GM19372 (cell line): Measurements from ENCODE around the gene CPT1A.

Source experiments
- ATAC-seq: cut with Tn5 transposase; IDR thresholded peaks from one replicate; pipeline ENCODE4 v1.9.1; 2021; ENCODE audit warnings: mild to moderate bottlenecking, low read depth, moderate library complexity; ENCODE audit not compliant: unreplicated experiment

Gene CPT1A

DNA sequence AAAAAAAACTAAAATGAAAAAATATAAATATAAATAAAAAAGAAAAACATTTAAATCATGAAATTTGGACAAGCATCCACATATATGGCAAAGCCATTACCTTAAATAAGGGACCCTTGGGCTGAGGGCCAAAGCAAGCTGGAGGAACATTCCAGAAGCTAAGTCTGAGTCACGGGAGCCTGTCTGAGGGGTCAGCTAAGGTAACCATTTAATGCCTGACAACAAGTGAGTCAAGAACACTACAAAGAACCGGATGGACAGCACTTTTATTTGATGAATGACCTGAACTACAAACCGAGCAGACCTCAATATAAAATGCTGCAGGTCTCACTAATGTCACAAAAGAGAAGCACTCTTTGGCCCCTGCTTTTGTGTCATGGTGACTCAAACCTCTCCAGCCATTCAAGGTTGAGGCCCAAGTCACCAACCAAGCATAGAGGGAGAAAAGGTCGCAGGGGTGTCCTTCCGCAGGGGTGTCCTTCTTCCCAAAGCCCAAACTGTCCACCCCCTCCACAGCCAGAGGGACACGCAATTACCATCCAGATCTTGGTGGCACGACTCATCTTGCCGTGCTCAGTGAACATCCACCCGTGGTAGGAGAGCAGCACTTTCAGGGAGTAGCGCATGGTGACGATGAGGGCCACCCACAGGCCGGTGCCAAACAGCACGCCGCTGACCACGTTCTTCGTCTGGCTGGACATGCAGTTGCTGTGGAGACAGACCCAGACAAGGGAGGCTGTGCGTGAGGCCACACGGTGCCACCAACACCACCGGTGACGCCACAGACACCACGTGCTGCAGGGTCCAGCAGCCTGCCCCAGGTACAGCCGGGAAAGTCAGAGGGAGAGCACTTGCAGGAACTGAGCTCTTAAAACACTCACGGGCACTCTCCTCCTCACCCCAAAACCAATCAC, 34.5 kb downstream of the CPT1A start:
- no peak for ATAC-seq

DNA sequence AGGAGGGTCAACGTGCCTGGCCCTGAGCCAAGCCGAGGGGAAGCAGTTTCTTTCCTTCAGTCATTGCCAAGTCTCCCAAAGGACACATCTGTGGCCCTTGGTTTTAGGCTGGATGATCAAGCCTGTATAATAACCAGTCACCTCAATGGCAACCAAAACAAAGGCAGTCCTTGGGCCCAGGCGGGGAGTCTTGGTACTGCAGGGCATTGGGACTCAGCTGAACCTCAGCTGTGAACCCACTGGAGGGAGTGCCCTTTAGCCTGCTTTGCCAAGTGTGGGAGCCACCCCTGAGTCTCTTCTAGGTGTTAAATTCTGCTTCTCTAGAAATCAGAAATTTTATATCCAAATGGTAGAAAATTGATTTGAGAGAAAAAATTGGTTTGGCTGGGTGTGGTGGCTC, 36.9 kb downstream of the CPT1A start:
- no peak for ATAC-seq

DNA sequence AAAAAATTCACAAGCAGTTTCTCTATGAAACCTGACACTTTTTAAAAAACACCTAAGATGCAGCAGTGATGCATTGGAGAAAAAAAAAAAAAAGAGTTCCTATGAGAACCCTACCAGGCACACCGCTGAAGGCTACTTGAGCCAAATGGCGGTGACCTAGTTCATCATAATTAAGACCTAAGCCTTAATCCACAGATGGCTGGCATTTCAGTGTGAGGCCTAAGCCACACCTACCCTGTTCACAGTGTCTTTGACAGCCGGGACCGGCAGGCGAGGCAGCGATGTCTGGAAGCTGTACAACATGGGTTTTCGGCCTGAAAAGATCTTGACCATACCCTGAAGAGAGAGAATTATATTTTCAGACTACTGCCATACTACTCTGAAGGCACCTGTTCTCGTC, 38.0 kb downstream of the CPT1A start:
- no peak for ATAC-seq

DNA sequence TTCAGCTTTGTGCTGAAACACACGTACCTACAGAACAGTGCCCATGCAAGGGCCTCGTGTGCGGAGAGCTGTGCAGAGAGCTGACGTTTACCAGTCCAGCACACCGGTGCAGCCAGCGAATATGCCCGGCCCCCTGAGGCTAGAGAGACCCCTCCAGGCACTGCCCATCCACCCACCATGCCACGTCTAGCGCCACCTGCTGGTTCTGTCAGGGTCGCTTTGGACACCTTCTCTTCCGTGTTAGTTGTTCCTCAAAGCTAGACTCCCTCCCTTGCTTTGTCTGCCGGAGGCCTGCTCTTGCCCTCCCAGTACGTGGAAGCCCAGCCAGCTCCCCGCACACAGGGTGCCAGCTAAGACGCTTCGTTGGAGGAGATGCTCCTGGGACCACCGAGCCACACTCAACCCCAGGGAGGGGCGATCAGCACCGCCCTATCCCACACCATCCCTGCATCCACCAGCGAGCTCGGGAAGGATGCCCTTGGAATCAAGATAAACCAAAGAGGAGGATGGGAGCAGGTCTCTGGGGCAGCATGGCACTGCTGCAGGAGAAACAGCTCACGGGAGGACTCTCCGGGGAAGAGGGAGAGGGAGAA, 43.4 kb downstream of the CPT1A start:
- no peak for ATAC-seq

DNA sequence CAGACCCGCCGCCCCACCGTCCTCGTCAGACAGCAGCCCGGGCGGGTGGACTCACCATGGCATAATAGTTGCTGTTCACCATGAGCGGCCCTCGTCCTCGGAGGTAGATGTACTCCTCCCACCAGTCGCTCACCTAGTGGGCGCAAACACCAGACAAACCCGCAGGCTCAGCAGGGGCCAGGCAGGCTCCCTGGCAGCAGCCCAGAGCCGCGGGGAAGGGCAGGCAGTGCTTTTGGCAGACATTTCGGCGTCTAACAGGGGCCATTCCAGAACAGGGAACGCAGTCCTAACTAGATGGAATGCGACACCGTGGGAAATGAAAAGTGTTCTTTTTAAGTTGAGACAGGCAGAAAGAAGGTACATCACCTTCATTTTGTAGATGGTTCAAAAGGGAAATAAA, 44.9 kb downstream of the CPT1A start:
- ATAC-seq = no peak

DNA sequence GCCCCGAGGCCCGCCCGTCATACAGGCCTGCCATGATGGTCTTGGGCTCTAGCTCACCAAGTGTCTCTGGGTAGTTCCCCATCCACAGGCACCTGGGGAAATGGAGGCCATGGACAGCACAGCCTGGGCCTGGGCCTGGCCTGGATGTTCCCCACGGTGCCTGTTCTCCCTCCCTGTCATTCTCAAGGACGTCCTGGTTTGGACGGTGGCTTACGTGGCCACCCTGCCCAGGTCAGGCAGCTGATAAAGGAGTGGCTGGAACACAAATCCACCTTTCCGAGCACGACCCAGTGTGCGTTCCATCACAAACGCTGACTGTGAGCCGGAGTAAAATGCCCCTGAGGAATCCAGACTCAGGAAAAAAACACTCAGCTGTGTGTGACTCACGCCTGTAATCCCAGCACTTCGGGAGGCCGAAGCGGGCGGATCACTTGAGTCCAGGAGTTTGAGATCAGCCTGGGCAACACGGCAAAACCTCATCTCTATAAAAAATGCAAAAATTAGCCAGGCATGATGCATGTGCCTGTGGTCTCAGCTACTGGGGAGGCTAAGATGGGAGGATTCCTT, 49.2 kb downstream of the CPT1A start:
- ATAC-seq = no peak

DNA sequence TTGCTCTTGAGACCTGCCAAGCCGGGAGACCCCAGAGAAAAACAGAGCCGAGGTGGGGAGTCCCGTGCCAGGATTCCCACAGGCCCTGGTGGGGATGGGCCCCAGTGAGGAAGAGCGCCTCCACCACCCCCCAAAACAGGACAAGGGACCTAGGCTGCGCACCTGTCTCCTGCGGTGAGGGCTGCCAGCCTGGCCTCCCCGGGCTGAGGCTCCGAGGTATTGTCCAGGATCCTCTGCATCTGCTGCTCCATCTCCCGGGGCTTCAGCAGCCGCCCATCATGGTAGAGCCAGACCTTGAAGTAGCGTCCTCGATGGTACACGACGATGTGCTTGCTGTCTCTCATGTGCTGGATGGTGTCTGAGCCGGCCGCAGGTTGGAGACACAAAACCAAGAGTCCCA, 57.1 kb downstream of the CPT1A start:
- no peak for ATAC-seq

DNA sequence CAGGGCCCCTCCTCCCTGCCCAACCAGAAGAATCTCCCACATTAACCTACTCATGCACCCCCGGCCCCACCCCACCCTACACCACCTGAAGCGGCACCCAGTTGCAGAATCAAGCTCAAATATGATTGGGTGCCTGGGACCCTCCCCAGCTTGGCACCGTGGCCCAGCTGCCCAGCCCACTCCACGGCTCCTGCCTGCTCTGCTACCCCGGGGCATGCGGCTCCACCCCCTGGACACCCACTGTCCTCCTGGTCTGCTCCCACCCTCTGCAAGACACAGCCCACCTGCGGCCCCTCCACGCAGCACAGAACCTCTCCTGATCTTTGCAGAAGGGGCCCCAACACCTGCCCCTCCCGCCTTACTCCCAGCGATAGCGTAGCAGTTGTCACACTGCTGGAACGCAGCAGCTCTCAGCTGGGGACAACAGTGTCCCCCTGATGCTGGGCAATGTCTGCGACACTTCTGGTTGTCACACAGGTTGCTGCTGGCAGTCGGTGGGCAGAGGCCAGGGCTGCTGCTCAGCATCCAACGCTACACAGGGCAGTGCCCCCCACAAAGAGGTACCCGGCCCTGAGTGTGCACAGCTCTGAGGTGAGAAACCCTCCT, 58.4 kb downstream of the CPT1A start:
- no peak for ATAC-seq

DNA sequence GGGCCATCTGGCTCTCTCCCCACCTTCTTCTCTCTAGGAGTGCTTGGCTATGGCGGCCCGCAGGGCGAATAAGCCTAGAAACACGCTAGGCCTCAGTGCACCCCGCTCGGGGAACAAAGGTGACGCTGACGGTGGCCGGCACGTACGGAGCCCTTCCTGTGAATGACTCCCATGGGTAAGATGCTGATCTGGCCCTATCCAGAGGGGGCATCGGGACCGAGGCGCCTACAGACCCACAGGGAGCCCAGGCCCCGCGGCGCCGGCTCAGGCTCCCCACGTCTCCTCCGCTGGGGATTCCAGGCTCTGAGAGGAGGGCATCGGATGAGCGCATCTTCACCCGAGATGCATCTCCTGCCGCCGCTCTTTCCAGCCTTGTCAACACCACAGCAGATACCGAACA, 59.0 kb downstream of the CPT1A start:
- ATAC-seq = no peak

DNA sequence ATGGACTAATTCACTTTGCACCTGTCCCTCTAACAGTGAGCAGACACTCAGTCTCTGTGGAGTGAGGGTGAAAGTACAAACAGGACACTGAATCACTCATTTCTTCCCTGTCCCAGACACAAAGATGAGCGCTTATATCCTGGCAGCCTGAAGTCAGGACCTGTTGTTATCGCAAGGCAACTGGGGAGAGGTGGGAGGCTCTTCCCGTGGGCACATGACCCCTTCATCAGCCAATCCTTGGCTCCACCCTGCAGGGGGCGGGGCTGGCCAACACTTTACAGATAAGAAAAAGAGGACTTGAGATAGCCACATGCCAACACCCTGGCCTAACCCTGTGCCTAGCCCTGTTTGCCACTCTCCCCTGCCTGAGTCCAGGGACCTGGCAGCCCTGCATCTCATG, 60.9 kb downstream of the CPT1A start:
- ATAC-seq = no peak

DNA sequence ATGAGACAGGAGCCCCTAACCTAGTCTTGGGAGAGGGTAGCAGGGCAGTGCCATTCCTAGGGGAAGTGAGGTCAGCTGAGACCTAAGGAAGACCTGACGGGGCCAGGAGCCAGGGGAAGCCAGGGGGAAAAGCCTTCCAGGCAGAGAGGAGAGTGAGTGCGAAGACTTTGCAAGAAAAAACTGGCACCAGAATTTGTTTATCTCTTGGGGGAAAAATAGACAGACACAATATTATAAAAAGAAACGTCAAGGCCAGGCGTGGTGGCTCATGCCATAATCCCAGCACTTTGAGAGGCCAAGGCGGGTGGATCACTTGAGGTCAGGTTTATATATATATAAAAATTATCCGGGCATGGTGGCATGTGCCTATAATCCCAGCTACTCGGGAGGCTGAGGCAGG, 63.5 kb downstream of the CPT1A start:
- ATAC-seq = no peak

DNA sequence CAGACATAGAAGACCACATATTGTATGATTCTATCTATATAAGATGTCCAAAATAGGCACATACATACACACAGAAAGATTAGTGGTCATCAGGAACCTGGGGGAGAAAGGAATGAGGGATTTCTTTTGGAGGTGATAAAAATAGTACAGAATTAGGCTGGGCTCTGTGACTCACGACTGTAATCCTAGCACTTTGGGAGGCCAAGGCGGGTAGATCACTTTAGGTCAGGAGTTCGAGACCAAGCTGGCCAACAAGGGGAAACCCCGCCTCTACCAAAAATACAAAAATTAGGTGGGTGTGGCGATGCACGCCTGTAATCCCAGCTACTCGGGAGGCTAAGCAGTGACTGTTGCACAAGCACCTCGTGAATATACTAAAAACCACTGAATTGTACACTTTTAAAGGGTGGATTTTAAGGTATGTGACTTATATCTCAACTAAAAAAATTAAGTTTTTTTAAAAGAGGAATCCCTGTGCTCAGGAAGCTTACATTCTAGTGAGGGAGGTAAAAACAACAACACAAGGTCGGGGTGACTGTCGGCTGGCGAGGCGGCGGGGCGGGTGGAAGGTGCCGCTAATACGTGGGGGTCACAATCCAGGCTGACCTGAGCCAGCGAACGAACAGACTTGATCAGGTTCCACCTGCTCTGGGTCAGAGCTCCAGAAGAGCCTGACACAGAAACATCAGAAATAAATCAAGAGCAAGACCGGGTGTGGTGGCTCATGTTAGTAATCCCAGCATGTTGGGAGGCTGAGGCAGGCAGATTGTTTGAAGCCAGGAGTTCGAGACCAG, 65.1 kb downstream of the CPT1A start:
- no peak for ATAC-seq

DNA sequence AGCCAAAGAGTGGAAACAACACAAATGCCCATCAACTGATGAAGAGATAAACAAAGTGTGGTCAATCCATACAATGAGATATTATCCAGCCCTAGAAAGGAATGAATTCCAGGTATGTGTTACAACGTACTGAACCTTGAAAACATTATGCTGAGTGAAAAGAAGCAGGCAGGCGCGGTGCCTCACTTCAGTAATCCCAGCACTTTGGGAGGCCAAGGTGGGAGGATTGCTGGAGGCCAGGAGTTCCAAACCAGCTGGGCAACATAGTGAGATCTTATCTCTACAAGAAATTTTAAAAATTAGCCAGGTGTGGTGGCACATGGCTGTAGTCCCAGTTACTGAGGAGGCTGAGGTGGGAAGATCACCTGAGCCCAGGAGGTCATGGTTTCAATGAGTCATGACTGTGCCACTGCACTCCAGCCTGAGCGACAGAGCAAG, 65.7 kb downstream of the CPT1A start:
- no peak for ATAC-seq

DNA sequence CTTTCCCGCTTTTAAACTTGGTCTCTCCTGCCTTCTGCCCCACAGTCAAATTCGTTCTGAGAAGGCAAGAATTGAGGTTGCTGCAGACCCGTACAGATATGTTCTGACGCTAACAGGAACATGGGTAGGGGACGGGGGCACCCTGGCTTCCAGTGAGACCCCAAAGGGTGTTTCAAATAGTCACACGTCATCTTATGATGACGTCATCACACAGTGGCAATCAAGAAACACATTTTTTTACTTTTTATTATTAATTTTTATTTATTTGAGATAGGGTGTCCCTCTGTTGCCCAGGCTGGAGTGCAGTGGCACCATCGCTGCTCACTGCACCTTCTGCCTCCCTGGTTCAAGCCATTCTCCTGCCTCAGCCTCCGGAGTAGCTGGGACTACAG, 67.5 kb downstream of the CPT1A start:
- ATAC-seq = no peak

DNA sequence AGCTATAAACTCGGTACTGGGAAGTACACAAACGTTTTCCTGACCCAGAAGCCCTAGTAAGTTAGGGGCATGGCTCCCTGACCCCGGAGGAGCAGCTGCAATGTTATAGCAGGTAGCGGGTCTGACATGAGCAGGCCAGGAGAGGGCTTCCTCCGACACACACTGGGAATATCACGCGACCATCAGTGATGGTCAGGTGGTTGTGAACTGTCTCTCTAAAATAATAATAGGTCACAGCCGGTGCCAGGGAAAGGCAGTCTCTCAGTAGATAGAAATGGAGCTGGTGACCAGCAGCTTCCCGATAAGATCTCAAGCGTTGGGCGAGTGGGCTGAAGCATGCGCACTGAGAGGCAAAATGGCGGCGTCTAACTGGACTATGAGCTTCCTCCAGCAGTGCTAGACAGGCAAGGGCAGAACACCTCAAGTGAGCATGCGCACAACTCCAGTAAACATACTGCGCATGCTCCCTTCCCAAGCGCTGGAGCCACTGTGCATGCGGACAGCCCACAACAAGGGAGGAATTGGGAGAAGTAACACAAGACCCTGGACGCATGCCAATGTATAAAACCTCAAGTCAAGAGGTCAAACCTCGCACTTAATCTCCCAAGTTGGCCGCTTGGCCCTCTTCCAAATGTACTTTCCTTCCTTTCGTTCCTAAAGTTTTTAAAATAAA, 68.1 kb downstream of the CPT1A start:
- ATAC-seq = no peak

DNA sequence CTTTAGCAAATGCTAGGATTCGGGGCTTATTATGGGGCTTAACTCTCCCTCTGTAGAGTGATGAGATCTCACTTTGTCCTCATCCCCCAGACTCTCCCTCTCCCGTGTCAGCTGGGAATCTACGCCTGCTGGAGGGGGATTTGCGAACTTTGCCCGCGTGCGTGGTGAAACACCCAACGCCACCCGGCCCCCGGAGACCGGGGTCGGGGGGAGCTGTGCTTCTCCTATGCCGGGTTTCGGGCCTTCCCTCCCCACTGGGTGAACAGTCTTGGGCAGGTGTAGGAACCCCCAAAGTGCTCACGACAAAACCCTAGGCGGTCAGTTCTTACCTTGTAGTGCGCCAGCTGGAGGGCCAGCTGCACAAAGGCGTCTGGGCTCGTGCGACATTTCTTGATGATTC, 68.8 kb downstream of the CPT1A start:
- no peak for ATAC-seq

DNA sequence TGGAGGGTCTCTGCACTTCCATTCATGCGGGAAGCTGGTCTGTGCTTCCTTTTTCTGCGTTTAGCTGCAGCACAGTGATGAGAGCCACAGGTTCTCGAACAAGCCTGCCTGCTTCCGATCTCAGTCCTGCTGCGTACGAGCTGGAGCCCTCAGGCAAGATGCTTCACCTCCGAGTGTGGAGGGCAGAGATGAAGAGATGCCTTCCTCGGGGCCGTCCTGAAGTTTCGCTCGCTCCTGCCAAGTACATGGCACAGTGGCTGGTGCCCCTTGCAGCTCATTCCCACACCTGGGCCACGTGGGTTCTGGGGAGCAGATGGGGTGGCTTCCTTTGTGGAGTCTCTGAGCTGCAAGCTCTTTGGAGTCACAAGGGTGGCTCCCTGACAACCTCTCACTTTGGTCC, 70.9 kb downstream of the CPT1A start:
- ATAC-seq = no peak

DNA sequence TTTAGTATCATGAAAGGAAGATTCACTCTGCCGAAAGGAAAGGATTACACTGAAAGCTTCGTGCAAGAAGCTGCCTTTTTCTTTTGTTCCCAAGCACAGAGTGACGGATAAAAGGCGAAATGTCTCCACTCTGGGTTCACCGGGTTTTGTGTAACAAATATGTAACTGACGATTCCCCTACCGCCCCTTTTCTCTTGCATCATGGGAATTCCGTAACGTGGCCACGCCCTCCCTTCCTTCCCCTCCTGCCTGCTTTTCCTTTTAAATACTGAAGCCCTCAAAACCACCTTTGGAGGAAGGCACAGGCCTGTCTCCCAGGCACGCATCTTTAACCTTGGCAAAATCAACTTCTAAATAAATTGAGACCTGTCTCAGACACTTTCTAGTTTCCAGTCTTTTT, 74.0 kb downstream of the CPT1A start:
- no peak for ATAC-seq

DNA sequence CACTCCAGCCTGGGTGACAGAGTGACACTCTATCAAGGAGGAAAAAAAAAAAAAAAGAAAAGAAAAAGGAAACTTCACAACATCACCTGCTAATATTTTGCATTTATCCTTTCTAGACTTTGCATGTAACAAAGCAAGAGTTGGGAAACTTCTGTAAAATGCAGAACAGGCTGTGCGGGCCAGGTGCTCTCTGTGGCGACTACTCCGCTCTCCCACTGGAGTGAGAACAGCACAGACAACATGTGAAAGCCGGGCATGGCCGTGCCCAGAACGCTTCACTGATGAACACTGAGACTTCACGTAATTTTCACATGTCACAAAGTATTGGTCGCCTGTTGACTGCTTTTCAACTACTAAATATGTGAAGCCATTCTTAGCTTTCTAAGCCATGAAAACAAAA, 74.9 kb downstream of the CPT1A start:
- no peak for ATAC-seq

DNA sequence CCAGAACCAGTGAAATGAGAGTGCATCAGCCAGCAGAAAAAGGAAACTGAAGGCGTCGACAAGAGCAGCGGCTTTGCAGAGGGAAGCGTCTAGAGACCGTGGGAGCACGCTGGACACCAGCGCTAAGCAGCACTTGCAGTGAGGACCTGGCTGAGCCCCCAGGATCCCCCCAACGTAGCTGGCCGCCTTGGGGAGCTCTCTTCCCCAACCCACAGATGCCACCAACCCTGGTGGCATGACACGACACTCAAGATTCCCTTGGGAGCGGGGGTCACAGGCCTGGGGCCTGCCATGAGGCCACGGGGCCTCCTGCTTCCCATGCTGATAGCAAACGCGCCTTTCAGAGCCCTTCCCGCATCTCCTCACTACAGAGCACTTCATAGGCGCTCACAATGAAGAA, 77.0 kb downstream of the CPT1A start:
- no peak for ATAC-seq
